ENCODE data around the gene PLXNA2.

Gene PLXNA2

GRCh38 chr1:208122612-208123358 lies 121.4 kb downstream of the PLXNA2 start:
- no peak for DNase-seq (ENCODE audit: low read depth in 2 of 2)

GRCh38 chr1:208121813-208122364 lies 122.3 kb downstream of the PLXNA2 start:
- no peak for DNase-seq (ENCODE audit: low read depth in 2 of 2)

- DNase-seq (ENCODE audit: low read depth in 2 of 2) = no peak
These were observed 123.8 kb downstream of the PLXNA2 start for GRCh38 chr1:208120431-208120790.

- no peak for DNase-seq (ENCODE audit: low read depth in 2 of 2)
These were observed 125.2 kb downstream of the PLXNA2 start for GRCh38 chr1:208118841-208119606.

GRCh38 chr1:208118306-208118705 lies 125.9 kb downstream of the PLXNA2 start:
- DNase-seq (ENCODE audit: low read depth in 2 of 2) = no peak

- DNase-seq (ENCODE audit: low read depth in 2 of 2) = no peak
These were observed 126.4 kb downstream of the PLXNA2 start for GRCh38 chr1:208117826-208118225.

GRCh38 chr1:208117409-208117808 lies 126.8 kb downstream of the PLXNA2 start:
- no peak for DNase-seq (ENCODE audit: low read depth in 2 of 2)

- DNase-seq (ENCODE audit: low read depth in 2 of 2) = no peak
These were observed 128.1 kb downstream of the PLXNA2 start for GRCh38 chr1:208115924-208116640.

GRCh38 chr1:208113011-208113410 lies 131.2 kb downstream of the PLXNA2 start:
- DNase-seq (ENCODE audit: low read depth in 2 of 2) = no peak

GRCh38 chr1:208112401-208112800 lies 131.8 kb downstream of the PLXNA2 start:
- no peak for DNase-seq (ENCODE audit: low read depth in 2 of 2)

GRCh38 chr1:208111646-208112190 lies 132.5 kb downstream of the PLXNA2 start:
- DNase-seq (ENCODE audit: low read depth in 2 of 2) = no peak

- no peak for DNase-seq (ENCODE audit: low read depth in 2 of 2)
These were observed 133.9 kb downstream of the PLXNA2 start for GRCh38 chr1:208110296-208110695.

GRCh38 chr1:208108646-208109330 lies 135.4 kb downstream of the PLXNA2 start:
- DNase-seq (ENCODE audit: low read depth in 2 of 2) = no peak

GRCh38 chr1:208108213-208108608 lies 136.0 kb downstream of the PLXNA2 start:
- no peak for DNase-seq (ENCODE audit: low read depth in 2 of 2)

GRCh38 chr1:208107425-208108212 lies 136.6 kb downstream of the PLXNA2 start:
- no peak for DNase-seq (ENCODE audit: low read depth in 2 of 2)

- DNase-seq (ENCODE audit: low read depth in 2 of 2) = no peak
These were observed 138.0 kb downstream of the PLXNA2 start for GRCh38 chr1:208106218-208106617.

- no peak for DNase-seq (ENCODE audit: low read depth in 2 of 2)
These were observed 138.4 kb downstream of the PLXNA2 start for GRCh38 chr1:208105756-208106155.

GRCh38 chr1:208103597-208104513 lies 140.3 kb downstream of the PLXNA2 start:
- DNase-seq (ENCODE audit: low read depth in 2 of 2) = no peak

- DNase-seq (ENCODE audit: low read depth in 2 of 2) = no peak
These were observed 142.3 kb downstream of the PLXNA2 start for GRCh38 chr1:208101661-208102431.
